ENCODE measurements around the gene RNF19B. TPM values are rescaled to one million over a fixed set of nuclear protein-coding genes. Genes with fewer than 3 reads are reported as not detected.

The RNF19B gene
- total RNA-seq, 2 donors from 2014 or later: 40.3 to 101 TPM

DNA sequence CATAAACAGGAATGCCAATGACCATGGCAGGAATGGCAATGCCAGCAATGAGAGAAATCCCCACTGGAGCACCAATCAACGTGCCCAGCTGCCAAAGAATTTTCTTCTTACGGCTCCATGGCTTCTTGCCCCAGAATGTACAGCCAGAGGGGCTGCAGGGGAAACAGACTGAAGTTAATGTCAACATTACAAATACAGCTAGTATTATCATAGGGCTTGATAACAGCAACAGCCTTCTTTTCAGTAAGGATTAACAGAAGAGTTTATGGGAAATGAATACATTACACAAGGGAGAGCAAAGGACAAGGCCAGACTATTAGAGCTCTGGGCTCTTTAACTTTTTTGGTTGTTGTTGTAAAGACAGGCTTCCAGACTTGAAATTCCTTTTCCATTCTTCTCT, 18.2 kb downstream of the RNF19B start:
- intact Hi-C loops (cut with DNase I): no loop called here
- no peak for DNase-seq (ENCODE audit: low spot score)

DNA sequence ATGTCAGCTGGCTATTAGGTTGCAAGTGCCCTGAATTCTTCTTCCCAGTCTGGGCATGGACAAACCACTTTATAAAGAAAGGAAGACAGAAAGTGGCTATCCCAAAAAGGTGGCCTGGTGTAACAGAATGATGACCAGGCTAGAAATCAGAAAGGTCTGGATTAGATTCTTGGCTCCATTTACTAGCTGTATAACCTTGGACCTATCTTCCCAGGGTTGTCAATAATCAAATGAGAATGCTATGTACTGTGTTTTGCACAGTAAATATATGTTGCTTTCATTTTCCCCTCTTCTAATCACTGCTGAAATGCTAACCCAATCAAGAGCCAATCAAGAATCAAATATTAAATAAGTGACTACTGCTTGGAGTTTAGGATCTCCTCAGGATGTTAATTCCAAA, 20.4 kb downstream of the RNF19B start:
- intact Hi-C loops (cut with DNase I): no loop called here
- DNase-seq (ENCODE audit: low spot score): no peak

DNA sequence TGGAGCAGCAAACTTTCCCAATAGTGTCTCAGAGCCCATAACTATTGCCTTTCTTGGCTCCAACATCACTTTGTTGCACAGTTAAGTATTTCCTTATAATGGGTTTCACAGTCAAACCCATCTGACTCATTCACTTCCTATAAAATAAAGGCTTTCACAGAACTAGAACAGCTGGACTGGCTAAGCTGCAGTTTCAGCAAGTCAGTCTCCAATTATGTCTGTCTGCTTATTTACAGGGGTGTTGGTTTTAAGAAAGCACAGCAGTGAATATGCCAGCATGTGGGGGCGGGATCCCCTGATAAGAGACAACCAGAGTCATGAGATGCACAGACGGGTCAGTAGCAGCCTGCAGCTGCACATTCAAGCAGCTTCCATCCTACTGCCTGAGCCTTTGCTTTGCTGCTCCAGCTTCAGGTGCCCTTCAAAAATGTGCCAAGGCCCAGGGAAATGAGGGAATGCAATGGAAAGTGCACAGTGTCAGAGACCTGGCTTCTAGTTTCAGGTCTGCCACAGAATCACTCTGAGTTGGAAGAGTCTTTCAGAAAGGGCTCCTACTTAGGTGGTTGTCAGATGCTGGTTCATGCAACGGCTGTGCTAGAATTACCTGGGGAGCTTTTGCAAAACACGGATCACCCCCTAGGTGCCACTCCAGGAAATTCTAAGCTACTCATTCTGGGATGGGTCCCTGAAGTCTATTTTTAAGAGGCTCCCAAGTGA, 24.8 kb downstream of the RNF19B start:
- DNase-seq (ENCODE audit: low spot score): peak; percentile 87
- intact Hi-C loops (cut with DNase I): loop anchor here in 1 of 2 donors (5.0 kb wide), 1 partner anchor 117 kb away; no protein-coding TSS in a partner anchor

DNA sequence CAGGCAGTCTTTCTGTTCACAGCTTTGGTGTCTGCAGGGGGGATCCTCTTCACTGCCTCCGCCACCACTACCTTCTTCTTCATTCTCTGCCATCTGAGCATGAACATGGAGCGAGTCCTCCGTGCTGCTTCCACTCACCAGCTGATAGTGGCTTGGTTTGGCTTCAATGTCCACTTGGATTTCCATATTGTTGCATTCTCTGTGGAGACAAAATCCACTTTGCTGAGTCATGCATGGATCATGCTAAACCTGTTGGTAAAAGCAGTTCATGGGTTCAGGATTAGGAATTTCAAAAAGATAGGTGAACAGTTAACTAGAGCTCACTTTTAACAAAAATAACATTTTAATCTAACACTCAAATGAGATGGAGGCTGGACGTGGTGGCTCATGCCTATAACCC, 27.5 kb downstream of the RNF19B start:
- intact Hi-C loops (cut with DNase I): loop anchor here in 1 of 2 donors (5.0 kb wide), 1 partner anchor 120 kb away; no protein-coding TSS in a partner anchor
- no peak for DNase-seq (ENCODE audit: low spot score)

- DNase-seq (ENCODE audit: low spot score): no peak
- intact Hi-C loops (cut with DNase I): loop anchor here (5.0 kb wide), 1 partner anchor 73 kb away; no protein-coding TSS in a partner anchor
Observed at GRCh38 chr1:32934535-32934934, 30.1 kb downstream of the RNF19B start.

GRCh38 chr1:32933742-32934322, 30.8 kb downstream of the RNF19B start:
- intact Hi-C loops (cut with DNase I): loop anchor here (5.0 kb wide), 1 partner anchor 73 kb away; no protein-coding TSS in a partner anchor
- DNase-seq (ENCODE audit: low spot score): no peak

GRCh38 chr1:32931760-32932159, 32.8 kb downstream of the RNF19B start:
- DNase-seq (ENCODE audit: low spot score): no peak
- intact Hi-C loops (cut with DNase I): loop anchor here (5.0 kb wide), 1 partner anchor 76 kb away; no protein-coding TSS in a partner anchor

DNA sequence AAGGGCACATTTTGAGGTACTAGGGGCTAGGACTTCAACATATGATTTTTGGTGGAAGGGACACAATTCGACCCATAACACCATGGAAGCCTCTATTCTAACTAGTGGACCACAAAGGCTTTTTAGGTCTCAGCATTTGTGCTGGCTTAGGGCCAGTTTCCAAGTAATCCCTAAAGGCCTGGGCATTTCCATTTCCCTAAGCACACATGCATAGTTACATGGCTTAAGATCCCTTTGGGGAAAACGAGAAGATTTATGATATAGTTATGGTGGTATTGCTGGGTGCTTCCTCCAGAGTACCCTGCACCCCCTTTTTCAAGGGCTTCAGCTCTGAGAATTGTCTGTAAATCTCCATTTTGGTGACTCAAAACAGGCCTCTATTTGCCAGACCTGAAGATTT, 35.2 kb downstream of the RNF19B start:
- no peak for DNase-seq (ENCODE audit: low spot score)
- intact Hi-C loops (cut with DNase I): no loop called here

DNA sequence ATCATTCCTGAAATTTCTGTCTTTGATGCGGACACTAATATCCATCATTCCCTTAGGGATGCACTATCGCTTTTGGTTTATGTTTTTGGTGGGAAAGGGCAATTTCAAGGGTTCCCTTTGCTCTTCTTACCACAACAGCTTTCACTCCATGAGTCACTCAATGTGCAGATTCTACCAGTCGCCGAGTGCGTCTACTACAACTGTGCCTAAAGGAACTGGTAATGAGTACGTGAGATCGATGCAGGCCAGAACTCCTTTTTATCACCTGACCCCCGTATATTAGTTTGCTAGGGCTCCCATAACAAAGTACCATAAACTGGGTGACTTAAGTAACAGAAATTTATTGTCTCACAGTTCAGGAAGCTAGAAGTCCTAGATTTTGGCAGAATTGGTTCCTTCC, 35.9 kb downstream of the RNF19B start:
- intact Hi-C loops (cut with DNase I): no loop called here
- no peak for DNase-seq (ENCODE audit: low spot score)

GRCh38 chr1:32928285-32928684, 36.3 kb downstream of the RNF19B start:
- no peak for DNase-seq (ENCODE audit: low spot score)
- intact Hi-C loops (cut with DNase I): no loop called here

GRCh38 chr1:32927441-32927840, 37.2 kb downstream of the RNF19B start:
- DNase-seq (ENCODE audit: low spot score): no peak
- intact Hi-C loops (cut with DNase I): no loop called here

DNA sequence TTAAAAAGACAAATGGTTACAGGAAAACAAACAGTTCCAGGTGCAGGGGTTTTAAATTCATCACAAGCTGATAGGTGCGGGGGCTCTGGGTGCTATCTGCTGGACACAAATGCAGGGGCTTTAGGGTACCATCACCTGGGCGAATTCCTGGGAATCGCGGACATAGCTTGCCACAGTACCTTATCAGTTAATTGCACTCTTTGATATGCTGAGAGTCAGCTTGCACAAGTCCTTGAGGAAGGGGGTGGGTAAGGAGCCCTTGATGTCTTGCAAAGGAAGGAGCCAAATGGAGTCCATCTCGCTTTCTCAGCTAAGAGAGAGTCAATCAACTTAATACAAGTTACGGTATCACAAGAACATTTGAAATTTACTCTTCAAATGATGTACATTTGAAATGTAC, 38.0 kb downstream of the RNF19B start:
- DNase-seq (ENCODE audit: low spot score): no peak
- intact Hi-C loops (cut with DNase I): no loop called here

- DNase-seq (ENCODE audit: low spot score): no peak
- intact Hi-C loops (cut with DNase I): no loop called here
Observed at GRCh38 chr1:32925403-32926162, 39.0 kb downstream of the RNF19B start.

DNA sequence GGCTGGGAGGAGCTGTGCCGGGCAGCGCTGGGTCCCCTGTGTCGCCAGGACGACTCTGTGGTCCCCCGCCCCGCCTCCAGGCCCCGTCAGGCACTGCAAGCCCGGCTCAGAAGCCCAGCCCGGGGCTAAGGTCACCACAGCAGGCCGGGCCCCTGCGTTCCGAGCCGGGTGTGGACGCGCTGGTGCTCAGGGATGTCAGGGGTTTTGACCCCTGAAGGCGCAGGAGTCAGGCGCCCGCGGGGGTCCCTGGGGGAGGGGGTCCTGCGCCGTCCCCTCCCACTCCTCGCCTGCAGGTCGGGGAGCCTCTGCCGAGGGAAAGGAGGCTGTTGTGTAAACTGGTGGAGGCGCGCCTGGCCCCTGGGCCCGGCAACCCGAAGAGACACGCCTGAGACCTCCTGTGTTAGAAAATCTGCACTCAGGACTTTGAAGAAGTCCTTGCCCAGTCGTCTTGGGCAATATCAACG, 39.7 kb downstream of the RNF19B start:
- DNase-seq (ENCODE audit: low spot score): no peak
- intact Hi-C loops (cut with DNase I): no loop called here

DNA sequence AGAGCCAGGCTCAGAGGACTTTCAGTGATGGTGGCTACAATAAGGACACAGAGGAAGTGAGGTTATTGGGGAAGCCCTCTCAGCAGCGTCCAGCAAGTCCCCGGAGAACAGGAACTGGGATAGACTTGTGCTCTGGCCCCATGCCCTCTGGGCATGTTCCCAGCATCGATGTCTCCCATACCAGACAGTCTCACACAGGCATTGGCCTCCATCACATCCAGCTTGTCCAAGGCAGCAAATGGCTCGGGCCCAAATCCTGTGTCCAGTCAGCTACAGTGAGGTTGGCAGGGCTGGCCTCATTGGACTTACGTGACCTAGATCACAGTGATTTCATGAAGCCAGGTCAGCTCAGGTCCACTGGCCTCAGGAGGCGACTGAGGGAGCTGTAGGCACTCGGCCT, 43.8 kb downstream of the RNF19B start:
- DNase-seq (ENCODE audit: low spot score): peak; percentile 93
- intact Hi-C loops (cut with DNase I): no loop called here

GRCh38 chr1:32919811-32920733, 44.5 kb downstream of the RNF19B start:
- no peak for DNase-seq (ENCODE audit: low spot score)
- intact Hi-C loops (cut with DNase I): no loop called here

- DNase-seq (ENCODE audit: low spot score): no peak
- intact Hi-C loops (cut with DNase I): no loop called here
Observed at GRCh38 chr1:32918179-32918578, 46.4 kb downstream of the RNF19B start.

DNA sequence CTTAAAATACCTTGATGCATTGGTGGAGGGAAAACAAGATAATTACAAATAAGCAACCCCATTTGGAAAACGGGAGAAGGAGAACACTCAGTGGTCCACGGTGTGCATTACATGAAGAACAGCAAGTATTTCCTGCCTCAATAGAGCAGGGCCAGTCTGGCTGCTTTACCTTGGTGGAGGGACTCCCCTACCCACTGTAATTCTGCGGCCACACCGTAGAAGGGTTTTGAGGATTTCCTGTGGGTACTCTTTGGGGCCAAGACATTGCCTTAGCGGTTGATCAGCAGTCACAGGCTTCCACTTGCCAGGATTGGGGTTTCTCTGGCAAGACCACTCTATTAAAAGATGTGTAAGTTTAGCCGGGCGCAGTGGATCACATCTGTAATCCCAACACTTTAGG, 47.1 kb downstream of the RNF19B start:
- DNase-seq (ENCODE audit: low spot score): no peak
- intact Hi-C loops (cut with DNase I): no loop called here

Measured in posterior vena cava (tissue), 2 donors.